ENCODE measurements around the gene GSTCD. TPM values are rescaled to one million over a fixed set of nuclear protein-coding genes. Genes with fewer than 3 reads are reported as not detected.

Gene GSTCD
- total RNA-seq, 1 donor from 2014 or later = 65.3 TPM

DNA sequence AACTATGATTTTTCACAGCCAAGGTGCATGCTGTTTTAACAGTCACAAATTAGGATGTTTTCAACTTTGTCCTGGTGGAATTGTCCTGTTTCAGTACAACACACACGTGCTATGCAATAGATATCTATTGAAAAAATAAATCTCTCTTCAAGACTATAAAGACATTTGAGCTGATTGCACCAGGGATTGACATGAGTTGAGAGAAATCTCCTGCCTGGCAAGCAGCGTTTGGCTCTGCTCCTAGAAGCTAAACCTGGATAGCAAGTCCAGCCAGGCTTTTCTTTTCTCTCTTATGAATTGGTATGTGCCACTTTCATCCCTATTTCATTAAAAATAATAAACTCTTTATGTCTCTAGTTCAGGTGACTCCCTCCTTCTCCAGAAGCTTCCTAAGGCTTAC lies 170.1 kb downstream of the GSTCD start:
- no peak overlapping the region for H3K9ac ChIP-seq
- Mint-ChIP-seq H3K27ac (no peak overlapping the region), H3K36me3 (no peaks in the 10 kb centered on the region), H3K4me3 (no peak overlapping the region), H3K27me3 (ENCODE audit: insufficient read depth, low read depth) (no peaks in the 10 kb centered on the region), H3K9me3 (no peaks in the 10 kb centered on the region), H3K4me1 (no peaks in the 10 kb centered on the region)
- no peaks in the 10 kb centered on the region for H3F3A ChIP-seq (ENCODE audit: low read depth)
- H4K20me1 ChIP-seq (ENCODE audit: low read depth) = no peaks in the 10 kb centered on the region
- H3K4me1 ChIP-seq = no peaks in the 10 kb centered on the region
- no peak for TF ChIP-seq EZH2phosphoT487 (IDR thresholded peaks at IDR 0.05)
- TF ChIP-seq EZH2 (IDR thresholded peaks at IDR 0.05) = no peak
- TF ChIP-seq, protein P1, sequence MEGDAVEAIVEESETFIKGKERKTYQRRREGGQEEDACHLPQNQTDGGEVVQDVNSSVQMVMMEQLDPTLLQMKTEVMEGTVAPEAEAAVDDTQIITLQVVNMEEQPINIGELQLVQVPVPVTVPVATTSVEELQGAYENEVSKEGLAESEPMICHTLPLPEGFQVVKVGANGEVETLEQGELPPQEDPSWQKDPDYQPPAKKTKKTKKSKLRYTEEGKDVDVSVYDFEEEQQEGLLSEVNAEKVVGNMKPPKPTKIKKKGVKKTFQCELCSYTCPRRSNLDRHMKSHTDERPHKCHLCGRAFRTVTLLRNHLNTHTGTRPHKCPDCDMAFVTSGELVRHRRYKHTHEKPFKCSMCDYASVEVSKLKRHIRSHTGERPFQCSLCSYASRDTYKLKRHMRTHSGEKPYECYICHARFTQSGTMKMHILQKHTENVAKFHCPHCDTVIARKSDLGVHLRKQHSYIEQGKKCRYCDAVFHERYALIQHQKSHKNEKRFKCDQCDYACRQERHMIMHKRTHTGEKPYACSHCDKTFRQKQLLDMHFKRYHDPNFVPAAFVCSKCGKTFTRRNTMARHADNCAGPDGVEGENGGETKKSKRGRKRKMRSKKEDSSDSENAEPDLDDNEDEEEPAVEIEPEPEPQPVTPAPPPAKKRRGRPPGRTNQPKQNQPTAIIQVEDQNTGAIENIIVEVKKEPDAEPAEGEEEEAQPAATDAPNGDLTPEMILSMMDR (IDR thresholded peaks at IDR 0.05) = no peak
- no peaks in the 10 kb centered on the region for H3K36me3 ChIP-seq
- H3K27ac ChIP-seq = no peak overlapping the region
- H3K9me3 ChIP-seq (ENCODE audit: low read depth) = no peaks in the 10 kb centered on the region
- H3K4me3 ChIP-seq = no peak overlapping the region
- H2AFZ ChIP-seq (replicated peaks) = no peak overlapping the region
- DNase-seq (ENCODE audit: low spot score) = no peak
- no peak overlapping the region for H3K4me2 ChIP-seq
- no peaks in the 10 kb centered on the region for H3K79me2 ChIP-seq (ENCODE audit: low read depth)
- H3K27me3 ChIP-seq = no peaks in the 10 kb centered on the region

DNA sequence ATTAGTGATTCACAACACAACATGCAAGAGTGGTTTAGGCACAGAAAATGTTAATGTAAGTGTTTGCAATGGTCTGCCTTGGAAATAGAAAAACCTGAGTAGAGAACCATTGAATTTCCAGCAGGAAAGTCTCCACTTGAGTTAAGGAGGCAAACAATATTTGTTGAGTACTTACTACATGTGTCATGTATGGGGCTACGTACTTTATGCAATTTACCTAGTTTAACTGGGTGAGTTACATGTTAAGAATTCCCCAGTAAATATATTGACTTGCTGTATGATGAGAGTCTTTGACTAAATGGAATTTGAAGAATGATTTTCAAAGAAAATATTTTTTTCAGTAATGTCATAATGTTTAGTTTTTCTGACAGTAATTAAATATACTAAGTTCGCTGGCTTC lies 178.9 kb downstream of the GSTCD start:
- H3K4me3 Mint-ChIP-seq = no peak overlapping the region
- no peaks in the 10 kb centered on the region for H3F3A ChIP-seq (ENCODE audit: low read depth)
- peaks cover 2% of the 10 kb centered on the region for H3K9me3 Mint-ChIP-seq
- TF ChIP-seq EZH2 (IDR thresholded peaks at IDR 0.05) = no peak
- TF ChIP-seq, protein P1 (IDR thresholded peaks at IDR 0.05) = no peak
- TF ChIP-seq EZH2phosphoT487 (IDR thresholded peaks at IDR 0.05) = no peak
- H3K27me3 ChIP-seq = peaks cover 26% of the 10 kb centered on the region
- H4K20me1 ChIP-seq (ENCODE audit: low read depth) = no peaks in the 10 kb centered on the region
- H3K4me1 Mint-ChIP-seq = no peaks in the 10 kb centered on the region
- no peak overlapping the region for H3K9ac ChIP-seq
- H3K9me3 ChIP-seq (ENCODE audit: low read depth) = no peaks in the 10 kb centered on the region
- no peak overlapping the region for H2AFZ ChIP-seq (replicated peaks)
- peaks cover 5% of the 10 kb centered on the region for H3K27me3 Mint-ChIP-seq (ENCODE audit: insufficient read depth, low read depth)
- no peaks in the 10 kb centered on the region for H3K79me2 ChIP-seq (ENCODE audit: low read depth)
- DNase-seq (ENCODE audit: low spot score) = no peak
- H3K4me2 ChIP-seq = no peak overlapping the region
- H3K27ac Mint-ChIP-seq = no peak overlapping the region
- H3K36me3 Mint-ChIP-seq = no peaks in the 10 kb centered on the region
- no peaks in the 10 kb centered on the region for H3K36me3 ChIP-seq
- no peaks in the 10 kb centered on the region for H3K4me1 ChIP-seq
- no peak overlapping the region for H3K27ac ChIP-seq
- H3K4me3 ChIP-seq = no peak overlapping the region

DNA sequence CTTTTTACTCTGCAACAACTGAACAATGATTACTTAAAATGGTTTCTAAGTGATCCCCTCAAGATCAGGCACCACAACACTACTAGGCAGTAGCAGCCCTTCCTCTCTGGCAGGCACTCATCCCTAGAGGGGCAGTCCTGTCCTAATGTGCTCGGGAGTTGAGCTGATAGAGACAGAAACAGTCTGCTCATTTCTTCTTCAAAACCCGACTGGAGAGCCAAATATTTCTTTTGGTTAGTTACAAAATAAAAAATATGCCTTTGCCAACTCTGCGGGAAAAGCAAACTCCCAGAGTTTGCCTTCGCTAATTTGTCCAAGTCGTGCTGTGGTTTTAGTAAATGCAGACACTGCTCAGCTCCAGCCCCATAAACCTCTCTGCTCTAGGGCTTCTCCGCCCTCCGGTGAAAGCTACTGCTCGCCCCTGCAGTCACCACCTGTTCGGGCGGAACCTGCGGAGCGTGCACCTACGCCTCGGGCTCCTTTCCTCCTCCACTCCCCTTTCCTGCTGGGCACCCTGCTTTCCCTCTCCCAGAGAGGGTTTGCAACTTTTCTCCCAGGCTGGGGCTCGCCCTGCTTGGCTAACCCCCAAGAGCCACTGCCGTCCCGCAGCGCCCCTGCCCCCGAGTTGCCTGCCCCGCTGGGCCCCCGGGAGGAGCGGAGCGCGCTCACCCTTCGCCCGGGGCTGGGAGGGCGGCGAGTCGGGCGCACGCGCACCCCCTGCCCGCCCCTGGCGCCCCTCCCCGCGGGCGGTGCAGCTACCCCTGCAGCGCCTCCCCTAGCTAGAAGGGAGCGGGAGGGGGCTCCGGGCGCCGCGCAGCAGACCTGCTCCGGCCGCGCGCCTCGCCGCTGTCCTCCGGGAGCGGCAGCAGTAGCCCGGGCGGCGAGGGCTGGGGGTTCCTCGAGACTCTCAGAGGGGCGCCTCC lies 186.3 kb downstream of the GSTCD start, which contains the start of gene NPNT:
NPNT (plus strand) TSS at position 812 of the 923 bp plus-strand sequence. CDS start 182 bp downstream, outside the sequence.
- Histone ChIP-seq H3K4me3 (peak within 1 kb of the TSS; percentile 72), H3K36me3 (no peaks in the 10 kb centered on the region), H3K4me2 (peak within 1 kb of the TSS; percentile 97), H3F3A (ENCODE audit: low read depth) (peaks cover 3% of the 10 kb centered on the region), H3K9ac (no peak within 1 kb of the TSS), H3K27ac (no peak within 1 kb of the TSS), H3K4me1 (peaks cover 3% of the 10 kb centered on the region), H2AFZ (replicated peaks) (peak within 1 kb of the TSS; percentile 91), H3K79me2 (ENCODE audit: low read depth) (no peaks in the 10 kb centered on the region), H3K9me3 (ENCODE audit: low read depth) (no peaks in the 10 kb centered on the region), H3K27me3 (peaks cover 99% of the 10 kb centered on the region), H4K20me1 (ENCODE audit: low read depth) (peaks cover 4% of the 10 kb centered on the region)
- H3K4me3 Mint-ChIP-seq = peak within 1 kb of the TSS; percentile 81
- peak; percentile 64 for DNase-seq (ENCODE audit: low spot score)
- H3K36me3 Mint-ChIP-seq = no peaks in the 10 kb centered on the region
- no peak within 1 kb of the TSS for H3K27ac Mint-ChIP-seq
- H3K4me1 Mint-ChIP-seq = peaks cover 4% of the 10 kb centered on the region
- TF ChIP-seq EZH2phosphoT487 (IDR thresholded peaks at IDR 0.05) (no peak), EZH2 (IDR thresholded peaks at IDR 0.05) (no peak)
- TF ChIP-seq, protein P1 (IDR thresholded peaks at IDR 0.05) = no peak
- no peaks in the 10 kb centered on the region for H3K9me3 Mint-ChIP-seq
- H3K27me3 Mint-ChIP-seq (ENCODE audit: insufficient read depth, low read depth) = peaks cover 62% of the 10 kb centered on the region

Measured in neural progenitor cell (in vitro differentiated cells).